ENCODE data around the gene VCX2.
"Not testable (repeated sequence)": the region's sequence is repeated elsewhere in the genome, so short reads cannot be mapped to it uniquely, and the experiment has no call there.

The VCX2 gene

GRCh38 chrX:8171169-8171568 is at the start of gene VCX2:
TSS of gene VCX2 (minus strand) at chrX:8171267. CDS start at chrX:8170643, 624 bp downstream.
- not testable (repeated sequence) for DNase-seq

- DNase-seq: no peak
Observed at GRCh38 chrX:8204943-8205342, 33.9 kb upstream of the VCX2 start.

- no peak for DNase-seq
Observed at GRCh38 chrX:8204169-8204935, 33.3 kb upstream of the VCX2 start.

GRCh38 chrX:8201896-8202331 is 30.8 kb upstream of the VCX2 start:
- no peak for DNase-seq

- DNase-seq: no peak
Observed at GRCh38 chrX:8196776-8197175, 25.7 kb upstream of the VCX2 start.

GRCh38 chrX:8194216-8194615 is 23.1 kb upstream of the VCX2 start:
- DNase-seq: no peak

- DNase-seq: no peak
Observed at GRCh38 chrX:8192276-8192675, 21.2 kb upstream of the VCX2 start.

- no peak for DNase-seq
Observed at GRCh38 chrX:8191022-8191421, 20.0 kb upstream of the VCX2 start.

- DNase-seq: no peak
Observed at GRCh38 chrX:8190341-8190830, 19.3 kb upstream of the VCX2 start.

GRCh38 chrX:8189096-8189830 is 18.2 kb upstream of the VCX2 start:
- DNase-seq: no peak

GRCh38 chrX:8183346-8183745 is 12.3 kb upstream of the VCX2 start:
- no peak for DNase-seq

- DNase-seq: no peak
Observed at GRCh38 chrX:8179656-8180055, 8.6 kb upstream of the VCX2 start.

GRCh38 chrX:8154011-8154410 is 17.1 kb downstream of the VCX2 start:
- not testable (repeated sequence) for DNase-seq

GRCh38 chrX:8147226-8147625 is 23.8 kb downstream of the VCX2 start:
- DNase-seq: no peak

GRCh38 chrX:8144925-8145324 is 26.1 kb downstream of the VCX2 start:
- DNase-seq: no peak

- DNase-seq: no peak
Observed at GRCh38 chrX:8141896-8142295, 29.2 kb downstream of the VCX2 start.

- no peak for DNase-seq
Observed at GRCh38 chrX:8140986-8141744, 29.9 kb downstream of the VCX2 start.

GRCh38 chrX:8139716-8140115 is 31.4 kb downstream of the VCX2 start:
- DNase-seq: no peak

GRCh38 chrX:8138252-8138651 is 32.8 kb downstream of the VCX2 start:
- DNase-seq: no peak

- no peak for DNase-seq
Observed at GRCh38 chrX:8126648-8127047, 44.4 kb downstream of the VCX2 start.

GRCh38 chrX:8126092-8126491 is 45.0 kb downstream of the VCX2 start:
- no peak for DNase-seq

- DNase-seq: no peak
Observed at GRCh38 chrX:8125566-8125965, 45.5 kb downstream of the VCX2 start.

- DNase-seq: no peak
Observed at GRCh38 chrX:8122538-8122937, 48.5 kb downstream of the VCX2 start.
